SJCRH30 (cell line): ENCODE results near the gene RITA1. TPM values are rescaled to one million over a fixed set of nuclear protein-coding genes. Genes with fewer than 3 reads are reported as not detected.
"Not testable (repeated sequence)": the region's sequence is repeated elsewhere in the genome, so short reads cannot be mapped to it uniquely, and the experiment has no call there.

Source experiments
- DNase-seq, 2 experiments: peaks; one replicate each; pipeline ENCODE4 v3.0.0-alpha.2; 2015 to 2020
- H3K27ac ChIP-seq: fragments of 250-450 bp; sonication (Bioruptor Pico); 2 replicates; pipeline ENCODE4 v1.5.1; 2020; ENCODE audit warnings: mild to moderate bottlenecking, moderate library complexity
- H3K27me3 ChIP-seq: fragments of 250-450 bp; sonication (Bioruptor Pico); 2 replicates; pipeline ENCODE4 v1.5.1; 2020; ENCODE audit warnings: mild to moderate bottlenecking, moderate library complexity
- H3K36me3 ChIP-seq: fragments of 250-450 bp; sonication (Bioruptor Pico); 2 replicates; pipeline ENCODE4 v1.5.1; 2020; ENCODE audit warnings: mild to moderate bottlenecking, moderate library complexity
- H3K4me1 ChIP-seq: fragments of 250-450 bp; sonication (Bioruptor Pico); 2 replicates; pipeline ENCODE4 v1.5.1; 2020; ENCODE audit warnings: mild to moderate bottlenecking, moderate library complexity
- H3K4me3 ChIP-seq: fragments of 250-450 bp; sonication (Bioruptor Pico); 2 replicates; pipeline ENCODE4 v1.5.1; 2020; ENCODE audit warnings: mild to moderate bottlenecking, moderate library complexity
- H3K9me3 ChIP-seq: fragments of 250-450 bp; sonication (Bioruptor Pico); replicated peaks from 2 replicates; pipeline ENCODE4 v1.5.1; 2020; ENCODE audit warnings: mild to moderate bottlenecking, moderate library complexity
- total RNA-seq: library from RNA; depleted of rRNA; stranded (reverse); fragments of >200 nt; shearing (Covaris generic); gene quantifications from 2 replicates; pipeline ENCODE4 v1.2.3, GENCODE V29; 2014

RITA1 gene
- total RNA-seq, 1 experiment from 2014 or later, result 22.0 TPM

GRCh38 chr12:113200021-113200797 lies 14.7 kb downstream of the RITA1 start:
- no peak for DNase-seq
- Histone ChIP-seq H3K9me3 (no peaks in the 10 kb centered on the region), H3K27ac (no peak overlapping the region), H3K27me3 (no peaks in the 10 kb centered on the region), H3K36me3 (no peaks in the 10 kb centered on the region), H3K4me3 (no peak overlapping the region), H3K4me1 (peaks cover 10% of the 10 kb centered on the region)

- no peak overlapping the region for H3K27ac ChIP-seq
- no peaks in the 10 kb centered on the region for H3K36me3 ChIP-seq
- no peak for DNase-seq
- no peak overlapping the region for H3K4me3 ChIP-seq
- no peaks in the 10 kb centered on the region for H3K4me1 ChIP-seq
- no peaks in the 10 kb centered on the region for H3K27me3 ChIP-seq
- H3K9me3 ChIP-seq, result no peaks in the 10 kb centered on the region
These were observed 16.0 kb downstream of the RITA1 start for GRCh38 chr12:113201187-113202177.

GRCh38 chr12:113202300-113203075 lies 17.0 kb downstream of the RITA1 start:
- Histone ChIP-seq H3K27me3 (no peaks in the 10 kb centered on the region), H3K4me1 (no peaks in the 10 kb centered on the region)

DNA sequence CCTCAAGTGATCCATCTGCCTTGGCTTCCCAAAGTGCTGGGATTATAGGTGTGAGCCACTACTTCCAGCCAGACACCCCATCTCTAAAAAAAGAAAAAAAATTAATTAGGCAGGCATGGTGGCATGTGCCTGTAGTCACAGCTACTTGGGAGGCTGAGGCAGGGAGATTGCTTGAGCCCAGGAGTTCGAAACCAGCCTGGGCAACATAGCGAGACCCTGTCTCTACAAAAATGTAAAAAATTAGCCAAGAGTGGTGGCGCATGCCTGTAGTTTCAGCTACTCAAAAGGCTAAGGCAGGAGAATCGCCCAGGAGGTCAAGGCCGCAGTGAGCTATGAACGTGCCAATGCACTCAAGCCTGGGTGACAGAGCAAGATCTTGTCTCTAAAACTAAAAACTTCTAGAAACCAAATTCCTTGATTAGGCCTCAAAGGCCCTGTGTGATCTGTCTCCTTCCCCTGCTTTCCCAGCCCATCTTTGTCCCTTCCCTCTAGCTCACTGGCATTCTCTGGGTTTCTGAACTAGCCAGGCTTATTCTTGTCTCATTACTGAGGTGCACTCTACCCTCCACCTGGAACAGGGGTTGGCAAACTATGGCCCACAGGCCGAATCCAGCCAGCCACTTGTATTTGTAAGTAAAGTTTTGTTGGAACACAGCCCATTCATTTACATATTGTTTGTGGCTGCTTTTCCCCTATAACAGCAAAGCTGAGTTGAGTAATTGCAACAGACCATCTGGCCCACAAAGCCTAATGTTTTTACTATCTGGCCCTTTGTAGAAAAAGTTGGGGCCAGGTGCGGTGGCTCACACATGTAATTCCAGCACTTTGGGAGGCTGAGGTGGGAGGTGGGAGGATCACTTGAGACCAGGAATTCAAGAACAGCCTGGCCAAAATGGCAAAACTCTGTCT lies 18.6 kb downstream of the RITA1 start:
- H3K9me3 ChIP-seq, result no peaks in the 10 kb centered on the region
- H3K4me3 ChIP-seq, result no peak overlapping the region
- no peak overlapping the region for H3K27ac ChIP-seq
- no peaks in the 10 kb centered on the region for H3K27me3 ChIP-seq
- no peaks in the 10 kb centered on the region for H3K36me3 ChIP-seq
- no peak for DNase-seq
- H3K4me1 ChIP-seq, result peaks cover 14% of the 10 kb centered on the region

More at GRCh38 chr12:113202300-113203075, 17.0 kb downstream of the RITA1 start:
- no peaks in the 10 kb centered on the region for H3K9me3 ChIP-seq
- no peak for DNase-seq
- no peaks in the 10 kb centered on the region for H3K36me3 ChIP-seq
- H3K4me3 ChIP-seq, result no peak overlapping the region
- H3K27ac ChIP-seq, result no peak overlapping the region

- DNase-seq, result no peak
- H3K9me3 ChIP-seq, result no peaks in the 10 kb centered on the region
- no peaks in the 10 kb centered on the region for H3K36me3 ChIP-seq
These were observed 19.3 kb downstream of the RITA1 start for GRCh38 chr12:113204804-113205203.

GRCh38 chr12:113206802-113207201 lies 21.3 kb downstream of the RITA1 start:
- H3K4me1 ChIP-seq, result peaks cover 17% of the 10 kb centered on the region
- H3K27ac ChIP-seq, H3K4me3 ChIP-seq, H3K36me3 ChIP-seq, DNase-seq, H3K9me3 ChIP-seq, H3K27me3 ChIP-seq: not testable (repeated sequence)

More at GRCh38 chr12:113204804-113205203, 19.3 kb downstream of the RITA1 start:
- Histone ChIP-seq H3K4me3 (no peak overlapping the region), H3K27me3 (no peaks in the 10 kb centered on the region), H3K4me1 (peaks cover 17% of the 10 kb centered on the region), H3K27ac (no peak overlapping the region)

DNA sequence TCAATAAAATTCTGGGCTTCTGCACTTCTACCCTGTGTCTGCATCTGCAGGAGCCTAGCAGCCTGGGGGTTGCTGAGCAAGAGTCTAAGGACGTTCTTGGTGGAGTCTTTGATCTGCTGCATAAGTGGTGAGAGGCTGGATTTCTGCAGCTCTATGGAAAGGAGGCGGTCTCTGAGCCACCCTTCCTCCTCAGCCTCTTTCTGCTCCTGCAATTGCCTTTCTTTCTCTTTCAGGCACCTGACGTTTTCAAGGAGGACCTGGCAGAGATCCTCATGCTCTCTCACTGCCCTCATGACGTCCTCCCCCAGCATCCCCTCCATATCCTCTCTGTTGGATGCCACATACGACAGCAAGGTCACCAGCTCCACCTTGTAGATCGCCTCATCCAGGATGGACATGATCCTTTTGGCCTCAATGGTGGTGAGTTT lies 22.1 kb downstream of the RITA1 start:
- H3K4me3 ChIP-seq, result no peak overlapping the region
- no peak for DNase-seq
- no peaks in the 10 kb centered on the region for H3K27me3 ChIP-seq
- no peaks in the 10 kb centered on the region for H3K36me3 ChIP-seq
- peaks cover 17% of the 10 kb centered on the region for H3K4me1 ChIP-seq
- H3K9me3 ChIP-seq, result no peaks in the 10 kb centered on the region
- H3K27ac ChIP-seq, result no peak overlapping the region

DNA sequence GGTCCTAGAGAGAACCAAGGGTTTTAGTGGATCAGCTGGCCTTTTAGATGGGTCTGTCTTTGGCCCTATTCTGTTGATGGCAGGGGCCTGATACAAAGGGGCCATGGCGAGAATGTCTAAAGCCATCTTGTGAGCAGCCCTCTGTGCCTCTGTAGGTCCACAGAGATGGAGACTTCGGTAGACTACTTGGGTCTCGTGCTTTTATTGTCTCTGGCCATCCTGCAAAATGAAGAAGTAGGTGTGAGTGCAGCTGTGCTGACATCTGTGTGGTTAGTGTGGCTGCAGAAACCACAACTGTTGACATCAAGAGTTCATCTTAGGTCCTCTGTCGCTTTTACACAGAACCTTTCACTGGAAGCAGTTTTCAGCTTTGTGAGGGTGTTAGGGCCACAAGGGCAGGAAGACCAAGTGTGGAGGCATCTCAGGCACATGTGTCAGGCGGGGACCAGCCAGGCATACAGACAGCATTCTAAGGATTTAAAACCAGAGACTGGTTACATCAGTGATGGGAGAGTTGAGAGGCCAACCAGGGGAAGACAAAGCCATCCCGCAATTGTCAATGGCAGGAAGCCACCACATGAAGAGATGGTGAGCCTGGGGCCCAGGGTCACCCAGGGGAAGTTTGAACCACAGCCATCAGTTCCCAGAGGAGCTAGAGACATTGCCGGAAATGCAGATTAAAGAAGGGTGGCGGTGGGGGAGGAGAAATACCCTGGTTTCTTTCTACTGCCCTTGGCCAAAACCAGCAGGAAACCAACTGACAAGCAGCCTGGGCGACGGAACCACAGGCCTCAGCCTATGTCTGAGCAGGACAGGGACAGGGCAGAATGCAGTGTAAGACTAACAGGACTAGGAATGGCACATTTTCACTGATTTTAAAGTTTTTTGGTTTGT lies 22.8 kb downstream of the RITA1 start:
- Histone ChIP-seq H3K4me3 (no peak overlapping the region), H3K9me3 (no peaks in the 10 kb centered on the region), H3K27me3 (no peaks in the 10 kb centered on the region), H3K27ac (0 out of 2 replicates have a peak overlapping the region, but pooled peaks have one; percentile 9), H3K36me3 (no peaks in the 10 kb centered on the region), H3K4me1 (peaks cover 17% of the 10 kb centered on the region)
- peak; percentile 53 to 73 for DNase-seq

GRCh38 chr12:113211160-113211559 lies 25.6 kb downstream of the RITA1 start:
- Histone ChIP-seq H3K36me3 (no peaks in the 10 kb centered on the region), H3K4me3 (no peak overlapping the region)
- DNase-seq, result no peak

DNA sequence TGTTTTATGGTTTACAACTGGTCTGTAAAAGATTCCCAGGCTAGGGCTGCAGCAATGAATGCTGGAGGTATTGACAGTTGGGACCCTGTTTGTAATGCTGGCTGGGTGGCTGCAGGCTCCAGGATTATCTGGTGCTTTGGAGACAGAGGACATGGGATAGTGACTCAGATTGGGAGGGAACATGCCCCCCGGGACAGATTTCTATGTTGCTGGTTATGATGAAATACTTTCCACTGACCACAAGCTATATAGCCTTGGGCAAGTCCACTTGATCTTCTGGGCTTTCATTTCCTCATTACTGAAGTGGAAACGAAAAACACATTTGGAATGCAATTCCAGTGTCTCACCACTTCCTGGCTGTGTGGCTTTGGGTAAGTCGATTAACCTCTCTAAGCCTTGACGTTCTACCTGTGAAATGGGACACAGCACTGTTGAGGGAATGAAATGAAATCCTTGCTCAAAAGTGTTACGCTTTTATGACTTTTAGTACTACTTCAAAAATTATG lies 29.4 kb downstream of the RITA1 start:
- Histone ChIP-seq H3K9me3 (no peaks in the 10 kb centered on the region), H3K4me3 (no peak overlapping the region), H3K27ac (peak overlapping the region; percentile 10; the same call in 1 of the 2 replicates), H3K27me3 (no peaks in the 10 kb centered on the region), H3K4me1 (peaks cover 17% of the 10 kb centered on the region), H3K36me3 (no peaks in the 10 kb centered on the region)
- DNase-seq, result peak; percentile 82 to 89

More at GRCh38 chr12:113211160-113211559, 25.6 kb downstream of the RITA1 start:
- H3K4me1 ChIP-seq, result peaks cover 34% of the 10 kb centered on the region
- H3K9me3 ChIP-seq, result no peaks in the 10 kb centered on the region
- H3K27ac ChIP-seq, result no peak overlapping the region
- no peaks in the 10 kb centered on the region for H3K27me3 ChIP-seq

GRCh38 chr12:113216027-113216426 lies 30.5 kb downstream of the RITA1 start:
- Histone ChIP-seq H3K27me3 (no peaks in the 10 kb centered on the region), H3K36me3 (no peaks in the 10 kb centered on the region), H3K9me3 (no peaks in the 10 kb centered on the region), H3K4me3 (no peak overlapping the region), H3K27ac (no peak overlapping the region), H3K4me1 (peaks cover 17% of the 10 kb centered on the region)
- no peak for DNase-seq

DNA sequence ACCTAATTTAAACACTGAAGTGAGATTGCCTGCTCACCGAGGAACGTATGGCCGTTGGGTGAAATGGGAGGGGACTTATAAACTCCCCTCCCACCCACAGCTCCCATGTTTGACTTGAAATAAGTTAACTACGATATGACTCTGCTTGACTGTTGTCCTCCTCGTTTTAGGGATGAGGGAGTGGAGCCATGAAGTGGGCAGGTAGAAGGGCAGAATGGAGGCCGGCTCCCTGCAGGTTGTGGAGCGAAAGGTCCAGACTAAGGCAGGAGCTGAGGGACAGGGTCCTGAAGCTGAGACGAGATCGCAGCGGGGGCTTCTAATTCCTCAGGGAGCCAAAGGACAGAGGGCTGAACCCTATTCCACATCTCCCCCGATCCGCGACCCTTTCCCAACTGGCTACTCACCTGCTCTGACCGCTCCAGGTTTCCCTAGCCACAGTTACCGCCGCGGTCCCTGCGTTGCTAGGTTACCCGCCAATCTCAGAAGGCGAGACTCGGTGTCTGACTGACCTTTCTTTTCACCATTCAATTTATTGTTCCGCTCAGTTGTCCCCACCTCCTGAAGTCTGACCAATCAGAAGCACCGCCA lies 35.2 kb downstream of the RITA1 start:
- H3K27me3 ChIP-seq, result no peaks in the 10 kb centered on the region
- no peaks in the 10 kb centered on the region for H3K9me3 ChIP-seq
- H3K27ac ChIP-seq, result no peak overlapping the region
- no peaks in the 10 kb centered on the region for H3K36me3 ChIP-seq
- H3K4me1 ChIP-seq, result peaks cover 15% of the 10 kb centered on the region
- H3K4me3 ChIP-seq, result peak overlapping the region; percentile 59
- no peak for DNase-seq
